WTC11 (cell line): ENCODE results near the gene CXCL5.

Experiments
- ATF2 ChIP-seq: sonication (generic); formaldehyde crosslinking; IDR thresholded peaks from 2 replicates; pipeline ENCODE4 v1.8.1; 2022; ENCODE audit warnings: low read depth, missing genetic modification reagents, borderline replicate concordance
- CTCF ChIP-seq: fragments of 200-600 bp; IDR thresholded peaks from 2 replicates; pipeline ENCODE4 v1.8.0; 2022; ENCODE audit warnings: antibody characterized with exemption
- GTF2I ChIP-seq: fragments of 250-450 bp; sonication (Bioruptor Pico); conservative IDR thresholded peaks from 2 replicates; pipeline ENCODE4 v1.4.0; 2021; ENCODE audit warnings: mild to moderate bottlenecking
- IRF2 ChIP-seq: sonication (generic); formaldehyde crosslinking; IDR thresholded peaks from 2 replicates; pipeline ENCODE4 v1.8.0; 2022; ENCODE audit warnings: low read depth, missing genetic modification reagents, borderline replicate concordance
- SP1 ChIP-seq: sonication (generic); formaldehyde crosslinking; conservative IDR thresholded peaks from 2 replicates; pipeline ENCODE4 v1.8.1; 2022; ENCODE audit warnings: missing genetic modification reagents
- USF1 ChIP-seq: sonication (generic); formaldehyde crosslinking; IDR thresholded peaks from 2 replicates; pipeline ENCODE4 v1.8.0; 2022; ENCODE audit warnings: mild to moderate bottlenecking, missing genetic modification reagents
- USF2 ChIP-seq: sonication (generic); formaldehyde crosslinking; IDR thresholded peaks from 2 replicates; pipeline ENCODE4 v1.8.1; 2023; ENCODE audit warnings: mild to moderate bottlenecking, missing genetic modification reagents, moderate library complexity
- ZNF425 ChIP-seq: fragments of 250-450 bp; sonication (Bioruptor Pico); conservative IDR thresholded peaks from 2 replicates; pipeline ENCODE4 v1.9.0; 2021; ENCODE audit warnings: mild to moderate bottlenecking

- TF ChIP-seq SP1 (CRISPR knock-in tag) (no peak), CTCF (no peak), ATF2 (CRISPR knock-in tag) (no peak), GTF2I (no peak), USF2 (no peak), IRF2 (CRISPR knock-in tag) (no peak), ZNF425 (CRISPR knock-in tag) (no peak), USF1 (CRISPR knock-in tag) (no peak)
Observed at GRCh38 chr4:74045247-74045646, 46.8 kb upstream of the CXCL5 start.
